ENCODE results near the gene GPX3. TPM values are rescaled to one million over a fixed set of nuclear protein-coding genes. Genes with fewer than 3 reads are reported as not detected.
A peak's percentile ranks its signal among the peaks of the same experiment; 100 is the strongest.

The GPX3 gene
- total RNA-seq, 6 experiments from 2014 or later = 192 to 869 (median 343) TPM

- TF ChIP-seq POLR2A (IDR thresholded peaks at IDR 0.05) (no peak), CTCF (IDR thresholded peaks at IDR 0.05) (no peak)
- H3K27me3 ChIP-seq = no peaks in the 10 kb centered on the region
- no peak for DNase-seq
- H3K27ac ChIP-seq = peak overlapping the region in 1 of 3 donors; percentile 97
- H3K4me3 ChIP-seq = no peak overlapping the region
- WGBS (ENCODE audit: insufficient coverage, low coverage, low lambda C conversion rate, missing lambda C conversion rate) = no CpG with 5 or more reads among the region's 2 CpGs
- intact Hi-C loops (cut with DNase I) = no loop called here
- peaks cover 0 to 78% (median 33%) of the 10 kb centered on the region in 4 donors for H3K4me1 ChIP-seq
- H3K9me3 ChIP-seq = no peaks in the 10 kb centered on the region
- no peaks in the 10 kb centered on the region for H3K36me3 ChIP-seq
- no peak for ATAC-seq
Observed at GRCh38 chr5:151019331-151019730, 1.1 kb upstream of the GPX3 start.

- H3K4me3 ChIP-seq = peak overlapping the region; percentile 81 to 96 (median 82)
Observed at GRCh38 chr5:151021746-151022145, 1.4 kb downstream of the GPX3 start.

GRCh38 chr5:151022511-151023018, 2.2 kb downstream of the GPX3 start:
- ATAC-seq = peak in 2 of 4 donors; percentile 2 to 10
- TF ChIP-seq POLR2A (IDR thresholded peaks at IDR 0.05) = no peak
- TF ChIP-seq CTCF (IDR thresholded peaks at IDR 0.05) = no peak
- H3K36me3 ChIP-seq = peaks cover 0 to 28% (median 18%) of the 10 kb centered on the region in 4 donors
- no peaks in the 10 kb centered on the region for H3K9me3 ChIP-seq
- peak overlapping the region; percentile 81 to 96 (median 82) for H3K4me3 ChIP-seq
- no peak for DNase-seq
- H3K27ac ChIP-seq = peak overlapping the region; percentile 96 to 98 (median 97)
- 30% methylated on average over 2 of the region's 7 CpGs for WGBS (ENCODE audit: insufficient coverage, low coverage, low lambda C conversion rate, missing lambda C conversion rate)
- intact Hi-C loops (cut with DNase I) = no loop called here
- peaks cover 0 to 67% (median 22%) of the 10 kb centered on the region in 4 donors for H3K4me1 ChIP-seq
- no peaks in the 10 kb centered on the region for H3K27me3 ChIP-seq

More at GRCh38 chr5:151021746-151022145, 1.4 kb downstream of the GPX3 start:
- Histone ChIP-seq H3K36me3 (peaks cover 0 to 19% (median 12%) of the 10 kb centered on the region in 4 donors), H3K4me1 (peaks cover 0 to 74% (median 27%) of the 10 kb centered on the region in 4 donors), H3K9me3 (no peaks in the 10 kb centered on the region), H3K27me3 (no peaks in the 10 kb centered on the region), H3K27ac (peak overlapping the region; percentile 96 to 98 (median 97))
- no peak for ATAC-seq
- 80% methylated on average over 6 of the region's 6 CpGs for WGBS (ENCODE audit: insufficient coverage, low coverage, low lambda C conversion rate, missing lambda C conversion rate)
- TF ChIP-seq POLR2A (IDR thresholded peaks at IDR 0.05) (no peak), CTCF (IDR thresholded peaks at IDR 0.05) (no peak)
- no peak for DNase-seq
- intact Hi-C loops (cut with DNase I) = no loop called here

- intact Hi-C loops (cut with DNase I) = no loop called here
- Histone ChIP-seq H3K27ac (peak overlapping the region; percentile 96 to 98 (median 97)), H3K4me3 (peak overlapping the region; percentile 81 to 96 (median 82)), H3K4me1 (peaks cover 0 to 61% (median 20%) of the 10 kb centered on the region in 4 donors), H3K27me3 (no peaks in the 10 kb centered on the region), H3K9me3 (no peaks in the 10 kb centered on the region), H3K36me3 (peaks cover 0 to 33% (median 23%) of the 10 kb centered on the region in 4 donors)
- no peak for TF ChIP-seq POLR2A (IDR thresholded peaks at IDR 0.05)
- no peak for TF ChIP-seq CTCF (IDR thresholded peaks at IDR 0.05)
- DNase-seq = peak; percentile 71 to 92 (median 84)
- WGBS (ENCODE audit: insufficient coverage, low coverage, low lambda C conversion rate, missing lambda C conversion rate) = 22% methylated on average over 5 of the region's 5 CpGs
- ATAC-seq = peak; percentile 40 to 66 (median 45)
Observed at GRCh38 chr5:151023047-151023615, 2.7 kb downstream of the GPX3 start.
